Mucosa of descending colon (tissue), 3 donors: Measurements from ENCODE around the gene WIPI1. TPM values are rescaled to one million over a fixed set of nuclear protein-coding genes. Genes with fewer than 3 reads are reported as not detected.
A peak's percentile ranks its signal among the peaks of the same experiment; 100 is the strongest.

Source experiments
- ATAC-seq: fragments of 200-7000 bp; cut with Tn5 transposase; one replicate; pipeline ENCODE4 v1.9.1; 2020; ENCODE audit warnings: mild to moderate bottlenecking, moderate library complexity
- DNase-seq, 3 donors: peaks; one replicate each; pipeline ENCODE4 v3.0.0-alpha.2; 2020
- H3K36me3 ChIP-seq: fragments of 200-600 bp; one replicate; pipeline ENCODE4 v1.8.0; 2021; ENCODE audit warnings: low read depth, mild to moderate bottlenecking
- H3K4me1 ChIP-seq: fragments of 200-600 bp; one replicate; pipeline ENCODE4 v1.8.0; 2021; ENCODE audit warnings: low read depth, mild to moderate bottlenecking
- H3K4me3 ChIP-seq: fragments of 200-600 bp; one replicate; pipeline ENCODE4 v1.8.0; 2021; ENCODE audit warnings: mild to moderate bottlenecking
- H3K9me3 ChIP-seq: fragments of 200-600 bp; one replicate; pipeline ENCODE4 v1.8.0; 2021; ENCODE audit warnings: mild to moderate bottlenecking
- intact Hi-C, 2 donors: fragments of 100-400 bp; cut with DNase I in 1 of 2; cut with micrococcal nuclease in 1 of 2; formaldehyde crosslinking; loops; one replicate each; pipeline versions ENCODE4 v1.11.0 to v1.11.1; 2022; cut with DNase I, micrococcal nuclease
- total RNA-seq, 3 donors: library from RNA; stranded (reverse); fragmentation: NEBNext Ultra II Directional in 2 of 3; extraction: Animal tissue kit (Norgen Biotek cat#: 25700) in 2 of 3; gene quantifications; one replicate each; pipeline versions ENCODE4 v1.2.1 to v1.2.4, GENCODE V29; 2021 to 2023
- TF ChIP-seq, protein P1 (sequence below): fragments of 200-600 bp; IDR thresholded peaks from one replicate; pipeline ENCODE4 v1.8.0; 2022; ENCODE audit warnings: antibody characterized with exemption, mild to moderate bottlenecking
- donor health status: DM: no; HTN: no; CAD: no; lungs with moderate emphysema.
- donor health status: DM: no; HTN: no; CAD: no.
- donor health status: DM: no; HTN: yes; CAD: no.

WIPI1 gene
- total RNA-seq, 3 donors from 2014 or later, result 56.0 to 99.3 (median 99.0) TPM

DNA sequence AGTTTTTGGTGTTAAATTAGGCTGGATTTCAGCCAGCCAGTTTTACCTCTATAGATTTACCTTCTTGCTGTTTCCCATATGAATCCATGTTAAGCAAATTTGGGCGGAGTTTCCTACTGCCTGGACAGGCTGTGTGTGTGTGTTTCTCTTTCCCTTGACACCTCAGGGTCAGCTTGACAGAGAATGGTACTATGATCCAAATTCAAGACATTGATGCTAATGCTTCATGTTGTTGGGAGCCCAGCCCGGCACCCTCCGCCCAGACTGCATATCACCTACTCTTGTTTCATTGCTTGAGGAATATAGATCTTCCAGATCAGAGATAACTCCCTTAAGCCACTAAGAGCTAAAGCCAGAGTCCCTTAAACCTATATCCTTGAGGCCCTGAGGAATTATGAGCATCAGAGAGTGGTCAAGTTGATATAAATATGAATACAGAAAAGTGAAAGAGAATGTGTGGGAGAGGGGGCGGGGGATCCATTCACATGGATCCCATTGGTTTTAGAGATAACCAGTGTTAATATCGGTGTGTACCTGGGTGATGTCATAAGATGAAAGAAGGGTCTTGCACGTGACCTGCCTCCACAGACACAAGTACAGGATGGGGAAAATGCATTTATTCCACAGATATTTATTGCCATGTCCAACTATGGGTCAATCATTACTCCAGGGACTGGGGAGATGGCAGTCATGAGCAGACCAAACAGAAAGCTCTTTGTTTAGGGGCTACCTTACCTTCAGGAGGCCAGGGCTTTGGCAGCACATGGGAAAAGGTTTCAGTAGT, 69.7 kb downstream of the WIPI1 start:
- TF ChIP-seq, protein P1, sequence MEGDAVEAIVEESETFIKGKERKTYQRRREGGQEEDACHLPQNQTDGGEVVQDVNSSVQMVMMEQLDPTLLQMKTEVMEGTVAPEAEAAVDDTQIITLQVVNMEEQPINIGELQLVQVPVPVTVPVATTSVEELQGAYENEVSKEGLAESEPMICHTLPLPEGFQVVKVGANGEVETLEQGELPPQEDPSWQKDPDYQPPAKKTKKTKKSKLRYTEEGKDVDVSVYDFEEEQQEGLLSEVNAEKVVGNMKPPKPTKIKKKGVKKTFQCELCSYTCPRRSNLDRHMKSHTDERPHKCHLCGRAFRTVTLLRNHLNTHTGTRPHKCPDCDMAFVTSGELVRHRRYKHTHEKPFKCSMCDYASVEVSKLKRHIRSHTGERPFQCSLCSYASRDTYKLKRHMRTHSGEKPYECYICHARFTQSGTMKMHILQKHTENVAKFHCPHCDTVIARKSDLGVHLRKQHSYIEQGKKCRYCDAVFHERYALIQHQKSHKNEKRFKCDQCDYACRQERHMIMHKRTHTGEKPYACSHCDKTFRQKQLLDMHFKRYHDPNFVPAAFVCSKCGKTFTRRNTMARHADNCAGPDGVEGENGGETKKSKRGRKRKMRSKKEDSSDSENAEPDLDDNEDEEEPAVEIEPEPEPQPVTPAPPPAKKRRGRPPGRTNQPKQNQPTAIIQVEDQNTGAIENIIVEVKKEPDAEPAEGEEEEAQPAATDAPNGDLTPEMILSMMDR, result no peak
- no peak overlapping the region for H3K4me3 ChIP-seq
- no peaks in the 10 kb centered on the region for H3K9me3 ChIP-seq
- intact Hi-C loops, result no loop called here
- no peaks in the 10 kb centered on the region for H3K4me1 ChIP-seq
- DNase-seq (no peak), ATAC-seq (no peak)
- no peaks in the 10 kb centered on the region for H3K36me3 ChIP-seq

DNA sequence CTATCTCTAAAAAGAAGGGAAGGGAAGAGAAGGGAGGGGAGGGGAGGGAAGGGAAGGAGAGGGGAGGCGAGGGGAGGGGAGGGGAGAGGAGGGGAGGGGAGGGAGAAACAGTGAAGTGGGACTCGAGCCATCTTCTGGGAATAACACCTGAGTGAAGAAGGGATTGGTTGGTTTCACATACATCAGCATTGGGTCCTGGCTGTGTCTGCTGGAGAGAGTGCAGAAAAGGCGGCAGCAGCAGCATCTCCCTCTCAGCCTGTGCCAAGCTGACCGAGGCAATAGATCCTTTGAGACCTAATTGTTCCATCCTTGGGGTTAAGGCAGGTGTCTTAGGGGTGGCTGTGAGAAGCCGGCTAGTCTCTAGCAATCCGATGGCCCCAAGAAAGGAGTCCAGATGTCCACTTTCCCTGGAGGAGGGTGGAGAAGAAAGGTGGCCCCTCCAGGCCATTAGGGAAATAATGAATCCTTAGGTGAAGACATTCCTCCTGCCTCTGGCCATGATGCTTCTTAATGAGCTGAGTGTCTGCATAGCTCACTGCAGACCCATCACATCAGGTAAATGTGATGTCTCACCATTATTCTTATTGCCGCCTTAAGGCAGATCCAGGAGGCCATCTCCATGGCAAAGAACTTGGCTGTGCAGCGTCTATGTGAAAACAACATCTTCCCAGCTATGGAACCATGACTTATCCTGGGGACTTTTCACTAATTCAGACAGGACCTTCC, 71.6 kb downstream of the WIPI1 start:
- no peak for DNase-seq
- Histone ChIP-seq H3K4me3 (no peak overlapping the region), H3K9me3 (no peaks in the 10 kb centered on the region), H3K36me3 (no peaks in the 10 kb centered on the region), H3K4me1 (no peaks in the 10 kb centered on the region)
- ATAC-seq, result no peak
- intact Hi-C loops, result no loop called here
- TF ChIP-seq, protein P1, result no peak

- Histone ChIP-seq H3K4me3 (no peak overlapping the region), H3K9me3 (no peaks in the 10 kb centered on the region), H3K36me3 (no peaks in the 10 kb centered on the region), H3K4me1 (no peaks in the 10 kb centered on the region)
- intact Hi-C loops, result no loop called here
- TF ChIP-seq, protein P1, result no peak
- ATAC-seq, result no peak
- no peak for DNase-seq
Observed at GRCh38 chr17:68384941-68385340, 72.4 kb downstream of the WIPI1 start.

- Histone ChIP-seq H3K9me3 (no peaks in the 10 kb centered on the region), H3K36me3 (no peaks in the 10 kb centered on the region), H3K4me1 (no peaks in the 10 kb centered on the region), H3K4me3 (no peak overlapping the region)
- intact Hi-C loops, result no loop called here
- TF ChIP-seq, protein P1, result no peak
- DNase-seq (no peak), ATAC-seq (no peak)
Observed at GRCh38 chr17:68384471-68384870, 72.8 kb downstream of the WIPI1 start.

- Histone ChIP-seq H3K4me3 (no peak overlapping the region), H3K36me3 (no peaks in the 10 kb centered on the region), H3K9me3 (no peaks in the 10 kb centered on the region), H3K4me1 (no peaks in the 10 kb centered on the region)
- ATAC-seq, result peak; percentile 48
- intact Hi-C loops, result no loop called here
- TF ChIP-seq, protein P1, result no peak
- DNase-seq, result no peak
Observed at GRCh38 chr17:68383443-68384321, 73.6 kb downstream of the WIPI1 start.
